ENCODE data around the gene DCST2.
"Not testable (repeated sequence)": the region's sequence is repeated elsewhere in the genome, so short reads cannot be mapped to it uniquely, and the experiment has no call there.

DCST2 gene

DNA sequence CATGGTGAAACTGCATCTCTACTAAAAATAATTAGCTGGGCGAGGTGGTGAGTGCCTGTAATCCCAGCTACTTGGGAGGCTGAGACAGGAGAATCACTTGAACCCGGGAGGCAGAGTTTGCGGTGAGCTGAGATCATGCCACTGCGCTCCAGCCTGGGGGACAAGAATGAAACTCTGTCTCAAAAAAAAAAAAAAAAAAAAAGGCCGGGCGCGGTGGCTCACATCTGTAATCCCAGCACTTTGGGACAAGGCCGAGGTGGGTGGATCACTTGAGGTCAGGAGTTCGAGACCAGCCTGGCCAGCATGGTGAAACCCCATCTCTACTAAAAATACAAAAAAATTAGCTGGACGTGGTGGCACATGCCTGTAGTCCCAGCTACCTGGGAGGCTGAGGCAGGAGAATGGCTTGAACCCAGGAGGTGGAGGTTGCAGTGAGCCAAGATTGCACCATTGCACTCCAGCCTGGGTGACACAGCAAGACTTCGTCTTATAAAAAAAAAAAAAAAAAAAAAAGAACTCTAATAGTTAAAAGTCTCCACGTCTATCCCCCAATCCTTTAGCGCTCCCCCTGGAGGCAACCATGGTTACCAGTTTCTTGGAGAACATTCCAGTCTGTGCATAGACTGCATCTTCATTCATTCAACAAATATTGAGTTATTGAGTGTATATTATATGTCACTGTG lies 38.1 kb downstream of the DCST2 start:
- DNase-seq = not testable (repeated sequence)

DNA sequence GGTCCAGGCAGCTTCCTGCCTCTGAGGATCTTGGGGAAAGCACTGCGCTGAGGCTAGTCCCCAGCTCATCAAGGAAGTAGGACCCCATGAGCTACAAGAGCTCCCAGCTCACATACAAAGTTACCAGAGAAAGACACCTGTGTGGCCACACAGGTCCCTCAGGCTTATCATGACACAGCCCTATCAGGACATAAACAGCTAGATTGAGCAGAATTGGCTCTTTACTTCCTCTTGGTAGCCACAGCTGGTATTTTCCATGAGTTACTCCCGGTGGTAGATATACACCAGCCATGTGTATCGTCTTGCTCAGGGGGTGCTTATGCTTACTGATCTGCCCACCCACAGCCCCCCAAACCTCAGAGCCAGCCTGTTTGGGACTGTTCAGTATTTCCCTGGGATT lies 39.0 kb downstream of the DCST2 start:
- no peak for DNase-seq

DNA sequence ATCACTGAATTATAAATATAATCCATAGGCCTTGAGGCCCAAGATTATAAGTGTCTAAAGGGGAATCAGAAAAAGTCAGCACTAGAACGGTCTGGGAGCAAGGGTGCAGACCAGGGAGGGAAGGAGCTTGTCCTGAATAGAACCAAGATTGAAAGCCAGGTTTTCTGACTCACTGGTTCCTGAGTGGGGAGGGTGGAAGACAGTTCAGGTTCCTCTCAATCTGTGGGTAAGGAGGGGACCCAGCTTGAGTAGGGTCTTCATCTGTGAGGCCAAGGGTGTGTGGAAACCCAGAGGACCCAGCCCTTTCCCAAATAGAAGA lies 39.4 kb downstream of the DCST2 start:
- DNase-seq = no peak

DNA sequence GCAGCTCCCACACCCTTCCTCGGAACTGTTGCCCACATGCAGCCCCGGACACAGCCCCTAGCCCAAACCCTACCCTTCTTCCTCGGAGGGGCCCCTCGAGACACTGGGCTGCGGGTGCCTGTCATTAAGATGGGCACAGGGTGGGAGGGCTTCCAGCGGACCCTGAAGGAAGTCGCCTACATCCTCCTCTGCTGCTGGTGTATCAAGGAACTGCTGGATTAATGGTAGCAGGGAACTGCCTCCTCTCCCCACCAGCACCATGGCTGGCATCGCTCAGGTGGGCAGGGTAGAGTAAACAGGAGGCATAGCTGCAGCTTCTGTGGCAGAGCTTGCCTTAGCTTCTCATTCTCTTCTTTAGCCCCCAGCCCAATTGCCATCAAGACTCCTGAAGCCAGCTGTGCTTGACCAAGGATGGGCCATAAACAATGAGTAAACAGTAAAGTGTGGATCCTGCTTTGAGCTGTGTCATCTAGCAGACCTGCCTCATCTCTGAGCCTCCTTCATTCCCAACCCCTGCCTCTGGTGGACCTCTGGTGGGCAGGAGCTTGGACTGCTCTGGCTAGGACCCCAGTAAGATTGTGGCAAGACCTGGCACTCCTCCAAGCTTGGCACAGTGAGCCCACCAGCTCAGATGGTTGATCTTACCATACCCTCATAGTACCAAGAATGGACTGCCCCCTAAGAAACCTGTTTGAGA lies 39.9 kb downstream of the DCST2 start, which contains the start of gene LENEP:
Gene LENEP, plus strand, starts transcription at position 15 of the 697 bp plus-strand sequence. Its CDS starts 22 bp downstream, at position 37.
- DNase-seq = no peak

DNA sequence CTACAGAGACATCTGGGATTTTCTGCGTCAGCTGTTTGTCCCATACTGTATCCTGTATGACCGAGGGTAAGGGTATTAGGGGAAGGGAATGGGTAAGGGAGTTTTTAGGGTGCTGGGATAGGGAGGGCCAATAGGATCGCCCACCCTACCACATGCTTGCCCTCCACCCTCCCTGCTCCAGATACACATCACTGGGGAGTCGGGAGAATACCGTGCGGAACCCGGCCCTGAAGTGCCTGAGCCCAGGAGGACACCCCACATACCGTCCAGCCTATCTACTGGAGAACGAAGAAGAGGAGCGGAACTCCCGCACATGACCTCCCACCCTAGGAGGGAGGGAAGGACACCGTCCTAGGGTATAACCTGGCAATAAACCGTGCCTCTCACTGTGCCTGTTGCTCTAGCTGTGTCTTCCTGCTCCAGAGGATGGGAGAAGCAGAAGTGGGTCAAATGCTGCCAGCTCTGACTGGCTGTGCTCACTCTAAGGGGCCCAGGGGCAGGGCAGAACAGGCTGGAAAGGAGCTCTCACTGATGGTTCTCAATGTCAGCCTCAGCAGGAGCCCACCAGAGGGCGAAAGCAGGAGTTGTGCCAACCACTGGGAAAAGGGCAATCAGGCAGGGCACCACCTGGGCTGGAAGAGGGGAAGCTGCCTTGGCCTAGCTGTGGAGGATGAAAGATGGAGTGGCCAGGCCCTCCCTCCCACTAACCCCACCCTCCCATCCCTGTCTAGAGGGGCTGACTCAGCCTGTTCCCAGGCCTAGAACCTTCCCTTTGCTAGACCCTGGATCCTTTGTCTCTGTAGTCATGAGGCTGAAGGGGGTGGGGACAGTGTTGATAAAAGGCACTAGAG lies 40.6 kb downstream of the DCST2 start:
- DNase-seq = no peak

DNA sequence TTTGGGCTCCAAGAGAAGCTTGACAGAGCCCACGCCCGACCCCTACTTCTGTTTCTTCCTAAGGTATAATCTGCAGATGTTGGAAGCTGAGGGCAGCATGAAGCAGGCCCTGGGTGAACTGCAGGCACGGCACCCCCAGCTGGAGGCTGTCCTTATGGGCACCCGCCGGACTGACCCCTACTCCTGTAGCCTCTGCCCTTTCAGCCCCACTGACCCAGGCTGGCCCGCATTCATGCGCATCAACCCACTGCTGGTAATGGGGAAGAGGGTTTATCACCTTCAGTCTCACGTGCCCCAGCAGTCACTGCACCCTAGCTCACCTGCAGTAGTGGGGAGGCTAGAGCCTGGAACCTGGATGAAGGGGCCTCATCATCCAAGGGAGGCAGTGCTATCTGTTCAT lies 43.3 kb downstream of the DCST2 start:
- no peak for DNase-seq

DNA sequence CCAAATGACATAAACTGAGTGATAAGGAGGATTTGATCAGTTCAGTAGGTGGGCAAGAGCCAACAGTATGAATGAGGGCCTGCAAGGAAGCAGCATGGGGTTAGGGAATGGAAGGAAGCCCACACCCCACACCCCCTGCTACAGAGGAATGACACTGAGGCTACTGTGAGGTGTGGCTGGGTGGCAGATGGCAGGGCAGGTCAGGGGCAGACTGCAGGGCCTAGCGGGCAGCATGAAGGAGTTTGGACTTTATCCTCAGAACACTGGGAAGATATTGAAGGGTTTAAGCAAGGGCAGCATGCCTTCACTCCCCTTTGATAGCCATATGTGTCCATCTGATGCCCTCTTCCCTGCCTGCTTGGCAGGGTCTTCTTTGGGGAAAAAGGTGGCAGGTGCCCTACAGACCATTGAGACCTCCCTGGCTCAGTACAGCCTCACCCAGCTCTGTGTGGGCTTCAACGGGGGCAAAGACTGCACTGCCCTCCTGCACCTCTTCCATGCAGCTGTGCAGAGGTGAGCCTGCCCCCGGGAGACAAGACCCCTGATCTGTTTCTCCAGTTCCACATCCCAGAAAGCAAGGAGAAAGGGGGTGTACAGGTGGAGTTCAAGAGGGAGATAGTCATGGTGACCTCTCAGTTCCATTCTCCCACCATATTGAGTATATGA lies 44.3 kb downstream of the DCST2 start:
- no peak for DNase-seq

DNA sequence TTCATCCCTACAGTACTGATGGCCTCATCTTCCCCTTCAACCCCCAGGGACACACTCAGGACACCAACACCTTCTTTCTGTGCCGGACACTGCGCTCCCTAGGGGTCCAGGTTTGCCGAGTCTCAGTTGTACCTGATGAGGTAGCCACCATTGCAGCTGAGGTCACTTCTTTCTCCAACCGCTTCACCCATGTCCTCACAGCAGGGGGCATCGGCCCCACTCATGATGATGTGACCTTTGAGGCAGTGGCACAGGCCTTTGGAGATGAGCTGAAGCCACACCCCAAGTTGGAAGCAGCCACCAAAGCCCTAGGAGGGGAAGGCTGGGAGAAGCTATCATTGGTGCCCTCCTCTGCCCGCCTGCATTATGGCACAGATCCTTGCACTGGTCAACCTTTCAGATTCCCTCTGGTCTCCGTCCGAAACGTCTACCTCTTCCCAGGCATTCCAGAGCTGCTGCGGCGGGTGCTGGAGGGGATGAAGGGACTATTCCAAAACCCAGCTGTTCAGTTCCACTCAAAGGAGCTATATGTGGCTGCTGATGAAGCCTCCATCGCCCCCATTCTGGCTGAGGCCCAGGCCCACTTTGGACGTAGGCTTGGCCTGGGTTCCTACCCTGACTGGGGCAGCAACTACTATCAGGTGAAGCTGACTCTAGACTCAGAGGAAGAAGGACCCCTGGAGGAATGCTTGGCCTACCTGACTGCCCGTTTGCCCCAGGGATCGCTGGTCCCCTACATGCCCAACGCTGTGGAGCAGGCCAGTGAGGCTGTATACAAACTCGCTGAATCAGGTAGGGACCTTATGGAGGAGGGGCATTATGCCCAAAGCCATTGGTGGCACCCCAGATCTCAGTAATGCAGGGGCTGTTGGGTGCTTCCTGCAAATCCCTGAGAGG lies 45.3 kb downstream of the DCST2 start:
- no peak for DNase-seq

DNA sequence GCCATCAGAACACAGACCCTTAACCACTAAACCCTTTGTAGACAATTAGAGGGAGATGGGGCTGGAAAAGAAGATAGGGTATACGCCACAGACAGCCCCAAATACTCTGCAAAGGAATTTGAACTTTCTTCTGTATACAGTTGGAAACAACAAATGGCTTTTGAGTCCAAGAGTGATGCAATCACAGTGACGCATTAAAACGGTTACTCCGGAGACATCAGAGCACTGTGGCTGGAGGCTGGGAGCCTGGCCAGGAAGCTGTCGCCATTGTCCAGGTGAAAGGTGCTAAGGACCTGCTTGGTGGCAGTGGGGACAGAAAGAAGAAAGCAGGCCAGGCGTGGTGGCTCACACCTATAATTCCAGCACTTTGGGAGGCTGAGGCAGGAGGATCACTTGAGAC lies 46.3 kb downstream of the DCST2 start:
- DNase-seq = no peak

DNA sequence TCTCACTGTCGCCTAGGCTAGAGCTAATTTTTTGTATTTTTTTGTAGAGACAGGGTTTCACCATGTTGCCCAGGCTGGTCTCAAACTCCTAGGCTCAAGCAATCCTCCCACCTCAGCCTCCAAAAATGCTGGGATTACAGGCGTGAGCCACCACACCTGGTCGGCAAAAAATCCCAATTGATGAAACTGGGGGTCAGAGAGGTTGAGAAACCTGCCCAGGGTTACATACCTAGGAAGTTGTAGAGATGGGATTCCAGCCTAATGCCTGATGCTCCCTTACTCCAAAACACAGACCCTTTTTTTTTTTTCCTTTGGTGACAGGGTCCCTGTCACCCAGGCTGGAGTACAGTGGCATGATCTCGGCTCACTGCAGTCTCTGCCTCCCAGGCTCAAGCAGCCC lies 46.8 kb downstream of the DCST2 start:
- DNase-seq = not testable (repeated sequence)

DNA sequence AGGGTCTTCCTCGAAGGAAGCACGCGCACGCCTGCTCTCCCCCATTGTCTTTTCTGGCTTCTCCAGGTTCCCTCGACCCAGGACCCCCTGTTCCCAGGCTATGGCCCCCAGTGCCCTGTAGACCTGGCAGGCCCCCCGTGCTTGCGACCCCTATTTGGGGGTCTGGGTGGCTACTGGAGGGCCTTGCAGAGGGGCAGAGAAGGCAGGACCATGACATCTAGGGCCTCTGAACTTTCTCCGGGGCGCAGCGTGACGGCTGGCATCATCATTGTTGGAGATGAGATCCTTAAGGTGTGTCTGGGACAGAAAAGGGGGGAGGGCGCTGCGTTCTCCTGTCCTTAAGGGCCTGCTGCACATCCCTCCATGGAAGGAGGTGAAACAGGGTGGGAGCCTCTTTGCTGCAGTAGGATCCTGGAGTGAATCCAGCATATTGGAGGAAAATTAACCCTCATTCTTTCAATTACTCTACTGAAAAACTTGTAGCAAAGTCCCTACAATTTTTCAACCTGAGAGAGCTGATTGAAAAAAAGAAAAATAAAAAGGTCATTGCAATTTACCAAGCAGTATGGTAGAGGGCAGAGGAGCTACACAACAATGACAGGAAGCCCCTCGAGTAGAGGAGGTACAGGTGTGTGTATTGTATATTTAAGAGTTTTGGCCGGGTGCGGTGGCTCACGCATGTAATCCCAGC lies 49.7 kb downstream of the DCST2 start:
- no peak for DNase-seq

DNA sequence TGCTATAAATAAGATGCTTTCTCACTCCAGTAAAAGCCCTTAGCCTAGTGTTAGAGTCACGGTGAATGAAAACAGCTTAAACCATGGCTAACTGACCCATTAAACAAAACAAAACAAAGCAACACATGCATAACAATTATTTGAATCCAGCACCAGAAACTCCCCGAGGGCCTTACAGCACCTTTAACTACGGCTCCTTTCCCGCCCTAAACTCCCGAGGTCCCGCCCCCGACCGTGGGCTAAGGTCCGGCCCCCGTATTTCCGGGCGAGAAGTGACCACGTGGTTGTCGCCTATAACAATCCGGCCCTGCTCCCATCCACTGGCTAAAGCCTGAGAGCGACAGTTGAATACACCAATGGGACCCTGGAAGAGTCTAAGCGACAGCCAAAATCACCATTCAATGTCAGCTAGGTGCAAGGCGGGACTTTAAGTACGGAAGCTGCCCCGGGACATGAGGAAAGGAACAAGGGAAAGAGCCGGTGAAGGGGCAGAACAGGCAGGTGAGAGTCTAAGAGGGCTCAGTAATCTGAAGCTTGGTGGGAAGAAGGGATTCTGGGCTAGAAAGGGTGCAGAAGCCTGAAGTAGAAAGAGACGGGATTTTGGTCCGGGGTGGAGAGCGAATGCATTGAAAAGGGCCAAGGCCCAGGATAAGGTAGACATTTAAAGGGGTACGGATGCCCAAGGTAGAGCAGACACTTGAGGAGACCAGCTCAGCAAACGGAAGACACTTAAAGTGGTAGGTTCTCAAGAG lies 50.5 kb downstream of the DCST2 start, which contains the start of gene FLAD1:
Gene FLAD1, plus strand, starts transcription at position 448 of the 752 bp plus-strand sequence. CDS start 351 bp downstream, outside the sequence.
- peak; percentile 97 for DNase-seq

DNA sequence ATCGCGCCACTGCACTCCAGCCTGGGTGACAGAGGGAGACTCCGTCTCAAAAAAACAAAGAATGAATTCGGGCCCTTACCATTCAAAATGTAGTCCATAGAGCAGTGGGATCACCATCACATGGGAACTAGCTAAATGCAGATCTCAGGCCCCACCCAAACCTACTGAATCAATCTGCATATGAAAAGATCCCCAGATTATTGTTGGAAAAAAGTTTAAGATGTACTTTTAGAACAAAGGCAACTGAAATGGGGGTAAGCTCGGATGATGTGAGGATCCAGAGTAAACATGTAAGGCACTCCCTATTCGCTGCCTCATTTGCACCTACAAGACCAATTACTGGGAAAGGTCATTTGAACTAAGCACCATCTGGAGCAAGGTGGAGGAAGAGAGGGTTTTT lies 51.2 kb downstream of the DCST2 start:
- no peak for DNase-seq

DNA sequence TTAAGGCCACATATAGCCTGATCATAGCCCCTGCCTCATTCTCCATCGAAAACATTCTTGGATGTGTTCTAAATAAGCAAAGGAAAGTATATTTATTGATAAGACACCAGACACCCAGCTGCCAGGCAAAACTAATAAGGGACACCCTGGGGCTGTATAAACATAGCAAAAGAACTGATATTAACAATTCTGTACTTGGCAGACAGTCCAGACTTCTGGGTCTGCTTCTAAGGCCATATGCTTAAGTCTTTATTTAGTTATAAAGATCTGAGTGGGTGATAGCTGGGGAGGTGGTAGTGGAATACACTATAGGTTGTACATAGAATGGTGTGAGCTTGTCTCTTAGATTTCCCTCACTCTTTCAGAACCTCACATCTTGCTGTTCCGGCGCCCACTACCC lies 55.2 kb downstream of the DCST2 start:
- no peak for DNase-seq

DNA sequence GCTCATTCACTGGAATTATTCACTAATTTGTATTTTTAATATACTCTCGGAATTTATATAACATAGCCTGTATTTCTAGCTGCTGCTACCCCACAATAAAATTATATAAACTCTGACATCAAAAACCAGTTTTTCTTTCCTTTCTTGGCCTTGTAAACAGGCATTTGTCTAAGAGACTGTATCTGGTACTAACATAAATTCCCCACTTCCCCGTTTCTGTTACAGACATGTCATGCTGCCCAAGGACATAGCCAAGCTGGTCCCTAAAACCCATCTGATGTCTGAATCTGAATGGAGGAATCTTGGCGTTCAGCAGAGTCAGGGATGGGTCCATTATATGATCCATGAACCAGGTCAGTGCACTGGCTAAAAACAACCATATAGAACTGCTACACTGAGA lies 55.8 kb downstream of the DCST2 start:
- not testable (repeated sequence) for DNase-seq

DNA sequence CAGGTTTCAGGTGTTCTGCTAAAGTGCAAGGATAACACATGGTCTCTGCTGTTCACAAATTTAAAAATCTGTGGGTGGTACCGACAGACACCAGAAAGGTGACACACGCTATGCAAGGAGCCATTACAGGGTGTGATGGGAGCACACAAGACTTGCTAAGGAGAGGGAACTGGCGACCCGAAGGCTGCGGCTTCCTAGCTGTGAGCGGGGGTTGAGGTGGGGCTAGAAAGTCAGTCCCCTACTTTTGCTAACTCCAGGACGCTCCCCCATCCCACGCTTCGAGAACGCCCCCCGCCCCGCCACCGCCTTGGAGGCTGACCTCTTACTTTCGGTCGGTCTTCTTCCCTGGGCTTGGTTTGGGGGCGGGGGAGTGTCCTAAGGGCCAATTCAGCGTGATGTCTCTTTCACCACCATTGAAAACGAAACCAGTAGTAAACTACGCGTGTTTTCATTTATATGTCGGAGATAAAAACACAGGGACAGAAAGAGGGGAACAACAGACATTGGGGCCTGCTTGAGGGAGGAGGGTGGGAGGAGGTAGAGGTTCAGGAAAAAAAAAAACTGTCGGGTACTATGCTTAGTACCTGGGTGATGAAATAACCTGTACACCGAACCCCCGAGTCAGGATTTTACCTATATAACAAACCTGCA lies 58.0 kb downstream of the DCST2 start:
- peak; percentile 82 for DNase-seq

DNA sequence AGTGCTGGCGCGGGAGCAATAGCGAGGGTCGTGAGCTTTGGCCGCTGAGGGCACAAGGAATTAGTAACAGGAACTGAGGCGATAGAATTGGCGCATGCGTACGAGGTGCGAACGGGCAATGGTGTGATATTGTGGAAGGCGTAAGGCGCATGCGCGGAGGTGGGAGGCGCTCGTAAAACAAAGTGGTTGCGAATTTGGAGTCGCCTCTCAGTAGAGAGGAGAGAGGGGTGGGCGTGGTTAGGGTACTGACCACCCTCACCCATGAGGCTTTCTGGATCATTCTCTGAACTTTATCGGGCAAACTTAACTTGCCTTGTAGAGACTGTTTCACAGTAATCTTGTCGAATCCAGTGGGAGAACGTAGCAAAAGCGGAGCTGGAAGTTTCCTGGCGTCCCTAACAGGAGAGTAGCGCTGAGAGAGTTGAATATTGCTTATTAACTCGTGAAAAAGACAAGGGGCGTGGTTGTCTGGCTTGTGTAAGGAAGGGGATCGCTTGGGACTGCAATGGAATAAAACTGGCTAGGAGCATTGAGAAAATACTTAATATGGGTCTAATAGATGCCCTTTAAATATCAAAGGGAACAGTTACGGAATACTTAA lies 58.7 kb downstream of the DCST2 start:
- peak; percentile 94 for DNase-seq

DNA sequence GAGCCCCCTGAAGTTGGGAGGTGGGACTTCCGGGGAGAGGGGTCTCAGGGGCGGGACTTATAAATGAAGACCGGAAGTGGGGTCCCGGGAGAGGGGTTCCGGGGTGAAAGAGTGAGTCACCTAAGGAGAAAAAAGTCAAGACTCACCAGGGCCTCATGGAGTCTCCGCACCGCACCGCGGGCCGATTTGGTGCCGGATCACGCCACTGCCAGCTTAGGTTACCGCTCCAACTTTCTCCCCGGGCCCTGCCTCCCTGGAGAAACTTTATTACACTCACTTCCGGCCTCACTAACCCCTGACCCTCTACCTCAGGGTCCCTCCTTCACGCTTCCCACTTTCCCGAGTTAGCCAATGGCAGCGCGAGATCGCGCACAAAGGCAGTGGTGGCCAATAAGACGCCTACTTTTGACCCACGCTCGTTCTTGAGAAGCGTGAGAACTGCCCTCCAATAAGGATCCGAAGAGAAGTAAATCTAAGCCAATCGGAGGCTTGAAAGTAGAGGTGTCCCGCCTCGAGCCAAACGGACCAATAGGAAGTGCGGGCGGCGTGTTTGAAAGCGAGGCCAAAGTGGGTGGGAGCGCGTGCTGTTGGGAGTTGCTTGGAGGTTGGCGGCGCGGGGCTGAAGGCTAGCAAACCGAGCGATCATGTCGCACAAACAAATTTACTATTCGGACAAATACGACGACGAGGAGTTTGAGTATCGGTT lies 59.3 kb downstream of the DCST2 start, which contains the start of gene CKS1B:
Gene CKS1B, plus strand, starts transcription at position 580 of the 706 bp plus-strand sequence. Its CDS starts 65 bp downstream, at position 645.
- peak; percentile 95 for DNase-seq
